Stimulated activated CD4-positive, alpha-beta T cell treated with anti-CD3 and anti-CD28 coated beads, Interleukin-4, amount 100 ng/mL, for 1 hour (primary cell): Measurements from ENCODE around the gene RGL3.
"Not testable (repeated sequence)": the region's sequence is repeated elsewhere in the genome, so short reads cannot be mapped to it uniquely, and the experiment has no call there.

Experiments used
- DNase-seq: peaks from one replicate; pipeline ENCODE4 v3.0.0-alpha.2; 2020

RGL3 gene

DNA sequence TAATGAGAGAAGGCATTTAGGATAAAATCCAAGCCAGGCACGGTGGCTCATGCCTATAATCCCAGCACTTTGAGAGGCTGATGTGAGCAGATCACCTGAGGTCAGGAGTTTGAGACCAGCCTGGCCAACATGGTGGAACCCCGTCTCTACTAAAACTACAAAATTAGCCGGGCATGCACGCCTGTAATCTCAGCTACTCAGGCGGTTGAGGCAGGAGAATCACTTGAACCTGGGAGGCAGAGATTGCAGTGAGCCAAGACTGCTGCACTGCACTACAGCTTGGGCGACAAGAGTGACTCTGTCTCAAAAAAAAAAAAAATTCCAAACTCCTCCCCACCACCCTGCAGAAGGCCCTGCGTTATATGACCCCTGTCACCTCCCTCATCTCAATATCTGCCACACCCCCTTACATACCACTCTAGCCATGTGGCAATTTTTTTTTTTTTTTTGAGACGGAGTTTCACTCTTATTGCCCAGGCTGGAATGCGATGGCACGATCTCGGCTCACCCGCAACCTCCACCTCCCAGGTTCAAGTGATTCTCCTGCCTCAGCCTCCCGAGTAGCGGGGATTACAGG is 39.8 kb downstream of the RGL3 start:
- not testable (repeated sequence) for DNase-seq

- no peak for DNase-seq
Observed at GRCh38 chr19:11378319-11379189, 40.6 kb downstream of the RGL3 start.

GRCh38 chr19:11377756-11378155 is 41.4 kb downstream of the RGL3 start:
- no peak for DNase-seq

- DNase-seq: no peak
Observed at GRCh38 chr19:11377237-11377636, 41.9 kb downstream of the RGL3 start.

- peak; percentile 64 for DNase-seq
Observed at GRCh38 chr19:11375143-11375948, 43.8 kb downstream of the RGL3 start.

GRCh38 chr19:11374433-11375142 is 44.5 kb downstream of the RGL3 start, which contains the start of gene SWSAP1:
SWSAP1 (plus strand) TSS chr19:11374666; CDS start chr19:11374681, 15 bp downstream.
- DNase-seq: peak; percentile 96

GRCh38 chr19:11373885-11374432 is 45.2 kb downstream of the RGL3 start:
- DNase-seq: no peak

- no peak for DNase-seq
Observed at GRCh38 chr19:11373166-11373884, 45.8 kb downstream of the RGL3 start.

DNA sequence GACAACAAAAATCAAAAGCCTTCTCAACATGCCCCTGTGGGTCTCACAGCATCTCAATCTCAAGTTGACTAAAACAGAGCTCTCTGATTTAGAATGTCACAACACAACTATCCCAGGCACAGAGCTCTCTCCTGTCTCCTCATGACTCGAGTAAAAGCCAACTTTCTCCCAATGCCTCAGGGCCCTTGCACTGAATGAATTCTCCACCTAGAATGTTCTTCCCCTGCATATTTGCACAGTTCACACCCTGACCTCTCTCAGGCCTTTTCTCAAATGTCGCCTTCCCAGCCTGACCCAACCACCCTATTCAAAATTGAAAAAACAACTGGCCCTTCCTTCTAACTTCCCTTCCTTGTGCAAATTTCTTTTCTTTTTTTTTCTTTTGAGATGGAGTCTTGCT is 48.4 kb downstream of the RGL3 start:
- no peak for DNase-seq

DNA sequence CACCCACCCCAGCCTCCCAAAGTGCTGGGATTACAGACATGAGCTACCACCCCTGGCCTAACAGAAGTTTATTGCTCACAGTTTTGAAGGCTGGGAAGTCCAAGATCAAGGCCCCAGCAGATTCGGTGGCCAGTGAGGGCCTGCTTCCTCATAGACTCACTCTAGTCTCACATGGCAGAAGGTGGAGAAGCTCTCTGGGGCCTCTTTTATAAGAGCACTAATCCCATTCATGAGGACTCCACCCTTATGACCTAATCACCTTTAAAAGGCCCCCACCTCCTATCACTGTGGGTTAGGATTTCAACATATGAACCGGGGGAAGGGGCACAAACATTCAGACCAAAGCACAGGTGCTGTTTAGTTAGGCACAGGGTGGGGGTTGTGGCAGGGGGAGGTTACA is 51.6 kb downstream of the RGL3 start:
- no peak for DNase-seq

DNA sequence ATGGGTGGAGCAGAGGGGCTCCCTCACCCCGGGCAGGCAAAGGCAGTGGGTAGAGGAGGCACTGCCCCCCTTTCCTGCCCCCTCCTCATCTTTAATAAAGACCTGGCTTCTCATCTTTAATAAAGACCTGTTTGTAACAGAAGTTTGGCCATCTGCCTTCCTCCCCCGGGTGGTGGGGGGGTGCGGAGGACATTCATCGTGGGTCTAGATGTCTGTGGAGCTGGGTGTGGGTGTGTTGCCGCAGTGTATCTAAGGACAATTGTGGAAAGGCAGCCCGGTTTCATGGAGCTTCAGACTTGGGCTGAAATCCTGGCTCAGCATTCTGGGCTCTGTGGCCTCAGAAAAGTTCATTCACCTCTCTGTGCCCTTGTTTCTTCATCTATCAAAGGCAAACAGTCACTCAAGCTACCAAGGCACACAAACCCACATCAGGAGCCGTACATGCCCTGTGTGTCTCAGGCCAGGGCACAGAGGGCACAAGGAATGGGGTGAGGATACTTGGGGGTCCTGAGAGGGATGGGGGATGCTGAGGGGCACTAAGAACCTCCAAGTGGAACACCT is 53.5 kb downstream of the RGL3 start:
- no peak for DNase-seq

DNA sequence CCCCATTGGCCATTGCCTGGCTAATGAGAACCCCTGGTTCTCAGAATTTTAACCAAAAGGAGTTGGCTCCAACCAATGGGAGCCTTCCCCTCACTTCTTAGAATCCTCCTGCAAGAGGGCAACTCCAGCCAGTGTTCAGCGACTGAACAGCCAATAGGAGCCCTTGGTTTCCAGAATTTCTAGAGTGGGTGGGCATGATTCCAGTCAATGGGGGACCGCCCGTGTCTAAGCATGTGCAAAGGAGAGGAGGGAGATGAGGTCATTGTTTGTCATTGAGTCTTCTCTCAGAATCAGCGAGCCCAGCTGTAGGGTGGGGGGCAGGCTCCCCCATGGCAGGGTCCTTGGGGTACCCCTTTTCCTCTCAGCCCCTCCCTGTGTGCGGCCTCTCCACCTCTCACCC is 54.2 kb downstream of the RGL3 start:
- DNase-seq: no peak

DNA sequence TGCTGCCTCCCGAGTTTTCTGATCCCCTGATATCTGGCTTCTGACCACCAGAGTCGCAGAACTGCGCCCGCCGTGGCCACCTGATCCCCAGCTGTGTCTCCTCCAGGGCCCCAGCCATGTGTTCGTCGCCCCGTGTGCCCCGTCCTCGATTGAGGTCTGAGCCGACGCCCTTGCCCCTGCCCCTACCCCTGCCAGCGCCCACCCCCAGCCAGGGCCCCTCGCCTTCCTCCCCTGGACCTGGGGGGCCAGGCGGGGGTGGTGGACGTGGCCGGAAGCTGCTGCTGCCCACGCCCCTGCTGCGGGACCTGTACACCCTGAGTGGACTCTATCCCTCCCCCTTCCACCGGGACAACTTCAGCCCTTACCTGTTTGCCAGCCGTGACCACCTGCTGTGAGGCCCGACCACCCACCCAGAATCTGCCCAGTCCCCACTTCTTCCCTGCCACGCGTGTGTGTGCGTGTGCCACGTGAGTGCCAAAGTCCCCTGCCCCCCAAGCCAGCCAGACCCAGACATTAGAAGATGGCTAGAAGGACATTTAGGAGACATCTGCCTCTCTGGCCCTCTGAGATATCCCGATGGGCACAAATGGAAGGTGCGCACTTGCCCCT is 54.7 kb downstream of the RGL3 start:
- DNase-seq: no peak

DNA sequence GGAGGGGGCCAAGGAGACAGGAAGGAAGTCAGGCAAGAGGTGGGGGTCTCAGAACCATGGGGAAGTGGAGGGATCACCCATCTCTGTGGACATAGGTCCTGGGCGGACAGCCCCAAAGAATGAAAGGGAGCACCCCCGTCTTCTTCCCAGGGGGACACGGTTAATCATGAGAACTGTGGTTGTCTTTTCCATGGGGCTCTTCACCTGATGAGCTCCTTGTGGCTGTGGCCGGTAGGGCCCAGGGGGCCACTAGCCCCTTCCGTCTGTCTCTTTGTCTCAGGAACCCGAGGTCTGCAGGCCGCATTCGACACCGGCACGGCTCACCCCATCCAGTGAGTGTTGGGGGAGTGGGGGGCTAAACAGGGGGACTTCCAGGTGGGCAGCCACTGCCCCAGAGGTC is 55.2 kb downstream of the RGL3 start:
- DNase-seq: no peak

- DNase-seq: no peak
Observed at GRCh38 chr19:11361771-11362731, 57.1 kb downstream of the RGL3 start.

GRCh38 chr19:11361037-11361770 is 57.9 kb downstream of the RGL3 start:
- no peak for DNase-seq

DNA sequence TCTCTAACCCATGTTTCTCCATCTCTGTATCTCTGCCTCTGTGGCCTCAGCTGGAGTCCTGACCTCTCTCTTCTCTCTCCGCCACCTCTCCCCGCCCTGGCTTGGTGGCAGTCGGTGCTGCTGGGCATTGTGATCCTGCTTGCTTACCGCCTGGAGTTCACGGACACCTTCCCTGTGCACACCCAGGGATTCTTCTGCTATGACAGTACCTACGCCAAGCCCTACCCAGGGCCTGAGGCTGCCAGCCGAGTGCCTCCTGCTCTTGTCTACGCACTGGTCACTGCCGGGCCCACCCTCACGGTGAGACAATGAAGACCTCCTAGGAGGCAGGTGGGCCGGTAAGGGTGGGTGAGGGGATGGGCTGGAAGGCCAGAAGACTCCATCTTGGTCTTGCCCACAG is 59.7 kb downstream of the RGL3 start:
- no peak for DNase-seq

- no peak for DNase-seq
Observed at GRCh38 chr19:11356676-11357550, 62.2 kb downstream of the RGL3 start.
